GM18502 (cell line): ENCODE measurements around the gene CFC1.
"Not testable (repeated sequence)": the region's sequence is repeated elsewhere in the genome, so short reads cannot be mapped to it uniquely, and the experiment has no call there.

Experiments
- ATAC-seq: cut with Tn5 transposase; IDR thresholded peaks from one replicate; pipeline ENCODE4 v1.9.1; 2021; ENCODE audit warnings: mild to moderate bottlenecking; ENCODE audit not compliant: unreplicated experiment, poor library complexity

CFC1 gene

GRCh38 chr2:130599393-130599792 lies at the start of gene CFC1:
Gene CFC1 (minus strand): TSS chr2:130599575. CDS start chr2:130599287, 288 bp downstream.
- not testable (repeated sequence) for ATAC-seq

- not testable (repeated sequence) for ATAC-seq
These were observed 42.3 kb upstream of the CFC1 start for GRCh38 chr2:130641688-130642087.

GRCh38 chr2:130638973-130639372 lies 39.6 kb upstream of the CFC1 start:
- ATAC-seq = not testable (repeated sequence)

GRCh38 chr2:130628784-130629475 lies 29.6 kb upstream of the CFC1 start:
- ATAC-seq = not testable (repeated sequence)

GRCh38 chr2:130611140-130611539 lies 11.8 kb upstream of the CFC1 start, which contains the start of gene POTEJ:
Gene POTEJ (plus strand): TSS chr2:130611440. CDS start chr2:130611533, 93 bp downstream.
- not testable (repeated sequence) for ATAC-seq

GRCh38 chr2:130610486-130610885 lies 11.1 kb upstream of the CFC1 start:
- ATAC-seq = not testable (repeated sequence)

- not testable (repeated sequence) for ATAC-seq
These were observed 9.9 kb upstream of the CFC1 start for GRCh38 chr2:130609002-130609920.

- ATAC-seq = not testable (repeated sequence)
These were observed 9.1 kb upstream of the CFC1 start for GRCh38 chr2:130608276-130609001.

- not testable (repeated sequence) for ATAC-seq
These were observed 2.4 kb upstream of the CFC1 start for GRCh38 chr2:130601648-130602302.

- ATAC-seq = not testable (repeated sequence)
These were observed 551 bp upstream of the CFC1 start for GRCh38 chr2:130599926-130600325.

- ATAC-seq = not testable (repeated sequence)
These were observed 912 bp downstream of the CFC1 start for GRCh38 chr2:130598463-130598862.

GRCh38 chr2:130597994-130598393 lies 1.4 kb downstream of the CFC1 start:
- ATAC-seq = not testable (repeated sequence)

- not testable (repeated sequence) for ATAC-seq
These were observed 2.6 kb downstream of the CFC1 start for GRCh38 chr2:130596757-130597156.

- not testable (repeated sequence) for ATAC-seq
These were observed 5.4 kb downstream of the CFC1 start for GRCh38 chr2:130594011-130594410.

GRCh38 chr2:130592791-130593414 lies 6.5 kb downstream of the CFC1 start:
- not testable (repeated sequence) for ATAC-seq

- ATAC-seq = not testable (repeated sequence)
These were observed 8.5 kb downstream of the CFC1 start for GRCh38 chr2:130590842-130591359.

- ATAC-seq = not testable (repeated sequence)
These were observed 9.1 kb downstream of the CFC1 start for GRCh38 chr2:130590170-130590841.

- ATAC-seq = peak; percentile 83
These were observed 10.5 kb downstream of the CFC1 start for GRCh38 chr2:130588688-130589458.
